UCSD-AML1 (cell line): ENCODE results near the gene UXS1.
A peak's percentile ranks its signal among the peaks of the same experiment; 100 is the strongest.

Source experiments
- DNase-seq: peaks from one replicate; lab custom pipeline; 2025; ENCODE audit not compliant: unreplicated experiment; lab: John Stamatoyannopoulos, UW

The UXS1 gene

GRCh38 chr2:106189764-106190468, 4.2 kb downstream of the UXS1 start:
- no peak for DNase-seq

- peak; percentile 54 for DNase-seq
Observed at GRCh38 chr2:106189325-106189724, 4.8 kb downstream of the UXS1 start.

DNA sequence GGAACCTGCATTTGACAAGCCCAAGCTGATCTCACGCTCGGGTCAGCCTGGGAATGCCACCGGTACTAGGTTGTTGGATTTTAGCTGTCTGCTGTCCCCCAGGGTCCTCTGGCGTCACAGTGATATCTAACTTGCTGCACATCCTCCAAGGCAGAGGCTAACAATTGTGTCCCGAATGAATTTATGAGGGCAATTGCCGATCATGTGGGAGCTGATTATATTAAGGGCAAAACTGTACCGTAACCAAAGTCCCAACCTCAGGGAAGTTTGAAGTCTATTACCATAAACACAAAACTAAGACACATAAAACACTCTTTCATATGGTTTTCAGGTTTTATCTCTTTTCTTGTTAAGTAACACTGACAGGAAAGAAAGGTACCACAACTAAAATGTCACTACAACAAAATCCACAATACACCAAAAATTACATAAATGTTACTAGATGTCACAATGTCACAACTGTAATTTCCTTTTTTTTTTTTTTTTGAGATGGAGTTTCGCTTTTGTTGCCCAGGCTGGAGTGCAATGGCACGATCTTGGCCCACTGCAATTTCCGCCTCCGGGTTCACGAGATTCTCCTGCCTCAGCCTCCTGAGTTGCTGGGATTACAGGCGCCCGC, 6.7 kb downstream of the UXS1 start:
- no peak for DNase-seq

GRCh38 chr2:106185475-106186184, 8.5 kb downstream of the UXS1 start:
- no peak for DNase-seq

- no peak for DNase-seq
Observed at GRCh38 chr2:106184857-106185256, 9.2 kb downstream of the UXS1 start.

- DNase-seq: no peak
Observed at GRCh38 chr2:106184394-106184793, 9.7 kb downstream of the UXS1 start.

DNA sequence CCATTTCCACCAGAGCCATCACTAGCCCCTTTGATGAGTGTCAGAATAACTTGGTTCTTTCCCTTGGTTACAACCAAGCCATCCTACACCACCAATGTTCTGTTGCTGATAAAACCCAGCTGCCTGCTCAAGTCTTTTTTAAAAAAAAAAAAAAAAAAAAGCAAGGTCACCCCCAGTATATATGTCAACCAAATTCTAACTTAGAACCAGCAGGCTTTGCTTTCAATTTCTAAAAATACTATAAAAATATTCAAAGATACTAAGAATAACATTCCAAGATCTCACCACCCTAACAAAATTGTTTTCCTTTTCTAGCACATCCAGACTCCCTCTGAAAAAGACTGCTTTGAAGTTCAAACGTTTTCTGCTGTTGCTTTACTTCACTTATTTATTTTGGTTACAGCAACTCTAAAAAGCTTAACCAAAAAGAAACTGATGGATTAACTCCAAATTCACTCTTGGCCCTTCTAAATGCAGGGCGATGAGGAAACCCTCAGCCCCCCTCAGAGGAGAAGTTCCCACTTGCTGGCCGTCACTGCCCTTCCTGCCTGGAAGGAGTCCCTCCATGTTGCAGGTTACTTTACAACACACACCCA, 10.9 kb downstream of the UXS1 start:
- DNase-seq: no peak

GRCh38 chr2:106181064-106181463, 13.0 kb downstream of the UXS1 start:
- no peak for DNase-seq

DNA sequence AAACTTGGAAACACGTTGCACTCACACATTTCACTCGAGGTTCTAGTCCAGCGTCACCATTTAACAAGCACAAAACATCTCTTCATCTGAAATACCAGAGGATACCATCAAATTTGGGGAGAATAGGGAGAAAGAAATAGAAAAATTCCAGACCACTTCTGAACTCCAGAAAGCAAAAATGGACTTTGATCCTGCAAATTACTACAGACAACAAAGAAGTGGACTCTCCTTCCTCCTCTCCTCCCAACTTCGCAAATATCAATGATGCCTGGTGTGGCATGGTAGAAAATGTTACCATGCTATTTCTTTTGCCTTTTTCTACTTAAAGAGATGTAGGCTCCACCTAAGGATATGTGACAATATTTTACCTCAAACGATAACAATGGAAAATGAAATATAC, 13.5 kb downstream of the UXS1 start:
- DNase-seq: no peak

DNA sequence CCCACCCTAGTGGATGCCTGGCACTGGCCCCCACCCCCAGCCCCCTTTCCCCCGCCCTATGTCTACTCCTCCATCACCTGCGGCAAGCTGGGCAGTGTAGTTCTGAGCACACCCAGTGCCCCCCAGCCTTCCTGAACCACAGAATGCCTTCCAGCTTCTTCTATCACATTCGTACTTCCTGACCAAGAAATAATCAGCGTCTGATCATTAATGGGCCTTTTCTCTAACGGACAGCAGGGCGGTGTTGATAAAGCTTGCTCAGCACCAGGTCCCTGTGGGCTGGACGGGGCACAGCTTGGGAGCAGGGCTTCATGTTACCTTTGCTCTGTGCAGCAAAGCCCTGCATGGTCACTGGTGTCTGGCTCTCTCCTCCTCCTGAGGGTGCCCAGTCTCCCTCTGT, 15.4 kb downstream of the UXS1 start:
- no peak for DNase-seq

DNA sequence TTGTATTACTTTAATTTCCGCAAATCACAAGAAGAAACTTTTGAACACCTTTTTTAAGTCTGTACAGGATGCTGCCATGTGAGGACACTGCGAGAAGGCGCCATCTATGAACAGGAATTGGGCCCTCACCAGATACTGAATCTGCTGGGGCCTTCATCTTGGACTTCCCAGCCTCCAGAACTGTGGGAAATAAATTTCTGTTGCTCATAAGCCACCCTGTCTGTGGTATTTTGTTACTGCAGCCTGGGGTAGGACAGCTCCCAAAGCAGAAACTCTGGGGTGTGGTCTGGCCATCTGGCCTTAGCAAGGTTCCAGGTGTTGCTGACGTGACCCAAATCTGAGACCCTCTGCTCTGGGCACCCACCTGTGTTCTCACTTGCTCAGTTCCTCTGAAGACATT, 16.5 kb downstream of the UXS1 start:
- DNase-seq: no peak

- DNase-seq: no peak
Observed at GRCh38 chr2:106176446-106177099, 17.5 kb downstream of the UXS1 start.

DNA sequence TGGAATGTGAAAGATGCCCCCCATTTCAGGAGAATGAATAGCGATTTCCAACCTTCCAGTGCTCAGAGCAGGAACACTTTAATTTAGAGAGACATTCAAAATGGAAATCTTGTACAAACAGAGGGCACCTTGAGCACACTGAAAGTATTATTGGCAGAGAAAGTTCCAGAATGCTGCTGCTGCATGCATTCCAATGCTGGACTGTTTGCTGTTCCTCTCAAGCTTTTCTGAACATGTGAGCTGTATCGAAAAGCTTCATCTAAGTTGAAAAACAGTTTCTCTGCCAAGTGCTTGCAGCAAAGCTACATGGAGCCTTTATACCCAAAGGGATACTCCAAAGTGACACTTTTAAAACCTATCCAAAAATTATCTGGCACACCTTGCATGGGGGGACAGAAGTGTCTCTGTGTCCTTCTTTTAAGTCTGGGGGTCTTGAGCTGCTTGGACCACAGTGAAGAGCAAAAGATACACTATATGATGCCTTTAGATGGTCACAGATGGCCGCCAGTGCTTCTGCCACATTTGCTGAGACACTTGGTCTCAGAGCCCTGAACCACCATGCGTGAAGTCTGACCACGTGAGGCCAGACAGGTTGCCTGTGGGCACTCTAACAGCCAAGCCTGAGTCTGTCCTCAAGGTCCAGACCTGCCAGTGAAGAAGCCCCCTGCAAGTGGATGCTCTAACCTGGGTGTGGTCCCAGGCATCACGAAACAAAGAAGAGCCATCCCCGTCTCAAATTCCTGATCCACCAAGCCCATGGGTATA, 18.8 kb downstream of the UXS1 start:
- no peak for DNase-seq

- DNase-seq: no peak
Observed at GRCh38 chr2:106174056-106174455, 20.0 kb downstream of the UXS1 start.

DNA sequence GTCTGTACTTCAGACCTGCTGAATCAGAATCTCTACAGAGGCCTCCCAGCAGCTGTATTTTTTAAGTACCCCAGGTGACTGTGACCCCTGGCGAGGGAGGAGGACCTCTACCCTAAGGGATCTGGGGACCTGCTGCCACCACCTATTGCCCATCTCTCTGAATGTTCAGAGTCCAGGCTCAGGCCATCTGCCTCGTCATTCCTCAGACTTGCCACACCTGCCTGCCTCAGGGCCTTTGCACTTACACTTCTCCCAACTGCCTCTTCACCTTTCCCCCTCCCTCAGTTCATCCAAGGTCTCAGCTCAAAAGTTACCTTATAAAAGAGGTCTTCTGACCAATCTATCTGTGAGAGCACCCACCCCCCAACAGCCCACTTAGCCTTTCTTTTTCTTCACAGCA, 21.5 kb downstream of the UXS1 start:
- no peak for DNase-seq

DNA sequence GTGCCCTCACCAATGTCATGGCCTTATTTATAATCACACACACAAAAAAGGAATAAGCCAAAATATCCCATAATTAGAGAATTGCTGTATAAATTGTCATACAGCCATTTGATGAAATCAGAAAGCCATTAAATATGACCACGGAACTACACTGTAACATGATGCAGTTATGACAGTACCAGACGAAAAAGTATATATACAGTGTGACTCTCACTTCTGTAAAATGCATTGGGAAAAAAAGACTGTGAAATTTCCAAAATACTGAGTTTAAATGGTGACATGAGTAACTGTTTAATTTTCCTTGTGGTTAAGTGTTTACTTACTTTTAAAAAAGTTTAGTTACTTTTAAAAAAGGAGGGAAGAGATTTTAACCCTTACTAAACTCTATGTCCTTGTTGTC, 25.4 kb downstream of the UXS1 start:
- no peak for DNase-seq

- DNase-seq: no peak
Observed at GRCh38 chr2:106167067-106167466, 27.0 kb downstream of the UXS1 start.

GRCh38 chr2:106165561-106165960, 28.5 kb downstream of the UXS1 start:
- no peak for DNase-seq

GRCh38 chr2:106165029-106165428, 29.1 kb downstream of the UXS1 start:
- DNase-seq: no peak

- no peak for DNase-seq
Observed at GRCh38 chr2:106163948-106164545, 30.1 kb downstream of the UXS1 start.
